KMS-11 (cell line): ENCODE data around the gene LCN1.
"Not testable (repeated sequence)": the region's sequence is repeated elsewhere in the genome, so short reads cannot be mapped to it uniquely, and the experiment has no call there.

ENCODE experiments used
- H2AFZ ChIP-seq: fragments of 200-600 bp; sonication (generic); 2 replicates; pipeline ENCODE4 v1.6.1; 2016; ENCODE audit warnings: antibody characterized with exemption, mixed run types, low read depth
- H3K27ac ChIP-seq: fragments of 200-600 bp; sonication (generic); 2 replicates; pipeline ENCODE4 v1.6.1; 2016; ENCODE audit warnings: mild to moderate bottlenecking, mixed run types
- H3K27me3 ChIP-seq: fragments of 200-600 bp; sonication (generic); 2 replicates; pipeline ENCODE4 v1.6.1; 2017; ENCODE audit warnings: mild to moderate bottlenecking, low read depth, mixed run types, moderate library complexity; ENCODE audit not compliant: insufficient read depth
- H3K36me3 ChIP-seq: fragments of 200-600 bp; sonication (generic); 2 replicates; pipeline ENCODE4 v1.6.1; 2017; ENCODE audit warnings: mild to moderate bottlenecking, mixed run types; ENCODE audit not compliant: insufficient read depth
- H3K4me1 ChIP-seq: fragments of 200-600 bp; sonication (generic); 2 replicates; pipeline ENCODE4 v1.6.1; 2016; ENCODE audit warnings: mild to moderate bottlenecking, low read depth, mixed run types; ENCODE audit not compliant: poor library complexity, severe bottlenecking
- H3K4me2 ChIP-seq: fragments of 200-600 bp; sonication (generic); 2 replicates; pipeline ENCODE4 v1.7.0; 2016; ENCODE audit warnings: mild to moderate bottlenecking, mixed run types
- H3K4me3 ChIP-seq: fragments of 200-600 bp; sonication (generic); IDR thresholded peaks from 2 replicates; pipeline ENCODE4 v1.6.1; 2017; ENCODE audit warnings: low read depth, low read length, mixed read lengths; ENCODE audit not compliant: insufficient read depth
- H3K79me2 ChIP-seq: fragments of 200-600 bp; sonication (generic); 2 replicates; pipeline ENCODE4 v1.6.1; 2016; ENCODE audit warnings: low read depth, mixed run types; ENCODE audit not compliant: insufficient read depth
- H3K9ac ChIP-seq: fragments of 200-600 bp; sonication (generic); 2 replicates; pipeline ENCODE4 v1.6.1; 2016; ENCODE audit warnings: mild to moderate bottlenecking, mixed run types
- H4K20me1 ChIP-seq: fragments of 200-600 bp; sonication (generic); 2 replicates; pipeline ENCODE4 v1.6.1; 2016; ENCODE audit warnings: mild to moderate bottlenecking, mixed run types; ENCODE audit not compliant: insufficient read depth
- TF ChIP-seq, protein P1 (sequence below): fragments of 200-600 bp; sonication (generic); conservative IDR thresholded peaks from 2 replicates; pipeline ENCODE4 v1.6.1; 2017; ENCODE audit warnings: low read depth, mild to moderate bottlenecking, antibody characterized with exemption, low read length, moderate library complexity, mixed read lengths

The LCN1 gene

DNA sequence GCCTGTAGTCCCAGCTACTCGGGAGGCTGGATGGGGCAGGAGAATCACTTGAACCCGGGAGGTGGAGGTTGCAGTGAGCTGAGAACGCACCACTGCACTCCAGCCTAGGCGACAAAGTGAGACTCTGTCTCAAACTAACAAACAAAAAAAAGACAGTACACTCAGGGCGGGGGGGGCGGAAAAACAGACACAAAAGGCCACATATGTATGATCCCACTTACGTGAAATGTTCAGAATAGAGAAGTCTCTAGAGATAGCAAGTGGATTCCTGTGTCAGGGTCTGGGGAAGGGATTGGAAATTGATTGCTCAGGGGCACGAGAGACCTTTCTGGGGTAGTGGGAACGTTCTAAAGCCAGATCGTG lies 9.0 kb upstream of the LCN1 start:
- H3K27me3 ChIP-seq: peaks cover 67% of the 10 kb centered on the region
- H3K9ac ChIP-seq: no peak overlapping the region
- TF ChIP-seq, protein P1, sequence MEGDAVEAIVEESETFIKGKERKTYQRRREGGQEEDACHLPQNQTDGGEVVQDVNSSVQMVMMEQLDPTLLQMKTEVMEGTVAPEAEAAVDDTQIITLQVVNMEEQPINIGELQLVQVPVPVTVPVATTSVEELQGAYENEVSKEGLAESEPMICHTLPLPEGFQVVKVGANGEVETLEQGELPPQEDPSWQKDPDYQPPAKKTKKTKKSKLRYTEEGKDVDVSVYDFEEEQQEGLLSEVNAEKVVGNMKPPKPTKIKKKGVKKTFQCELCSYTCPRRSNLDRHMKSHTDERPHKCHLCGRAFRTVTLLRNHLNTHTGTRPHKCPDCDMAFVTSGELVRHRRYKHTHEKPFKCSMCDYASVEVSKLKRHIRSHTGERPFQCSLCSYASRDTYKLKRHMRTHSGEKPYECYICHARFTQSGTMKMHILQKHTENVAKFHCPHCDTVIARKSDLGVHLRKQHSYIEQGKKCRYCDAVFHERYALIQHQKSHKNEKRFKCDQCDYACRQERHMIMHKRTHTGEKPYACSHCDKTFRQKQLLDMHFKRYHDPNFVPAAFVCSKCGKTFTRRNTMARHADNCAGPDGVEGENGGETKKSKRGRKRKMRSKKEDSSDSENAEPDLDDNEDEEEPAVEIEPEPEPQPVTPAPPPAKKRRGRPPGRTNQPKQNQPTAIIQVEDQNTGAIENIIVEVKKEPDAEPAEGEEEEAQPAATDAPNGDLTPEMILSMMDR: no peak
- H3K36me3 ChIP-seq: no peaks in the 10 kb centered on the region
- no peaks in the 10 kb centered on the region for H3K79me2 ChIP-seq
- no peak overlapping the region for H3K4me3 ChIP-seq
- H3K4me2 ChIP-seq: no peak overlapping the region
- H3K27ac ChIP-seq: no peak overlapping the region
- H4K20me1 ChIP-seq: no peaks in the 10 kb centered on the region
- no peaks in the 10 kb centered on the region for H3K4me1 ChIP-seq
- H2AFZ ChIP-seq: no peak overlapping the region

DNA sequence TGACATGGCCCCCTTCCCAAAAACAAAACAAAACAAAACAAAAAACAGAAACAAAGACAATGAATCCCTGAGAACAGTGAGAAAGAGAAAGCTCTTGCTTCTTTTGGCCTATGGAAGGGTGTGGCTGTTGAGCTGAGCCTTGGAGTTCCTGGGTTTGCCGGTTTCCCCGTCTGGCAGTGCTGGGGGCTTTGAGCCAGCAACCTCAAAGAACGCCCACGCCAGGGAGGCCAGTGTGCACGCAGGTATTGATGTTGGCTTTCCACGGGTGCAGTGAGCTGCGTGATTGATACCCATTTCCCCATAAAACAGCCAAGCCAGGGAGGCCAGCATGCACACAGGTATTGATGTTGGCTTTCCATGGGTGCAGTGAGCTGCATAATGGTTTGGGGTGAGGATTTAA lies 8.3 kb upstream of the LCN1 start:
- Histone ChIP-seq H3K27me3 (peaks cover 72% of the 10 kb centered on the region), H3K79me2 (no peaks in the 10 kb centered on the region), H3K36me3 (no peaks in the 10 kb centered on the region), H3K4me1 (no peaks in the 10 kb centered on the region), H4K20me1 (no peaks in the 10 kb centered on the region), H2AFZ (no peak overlapping the region), H3K4me2 (no peak overlapping the region), H3K27ac (no peak overlapping the region), H3K9ac (no peak overlapping the region), H3K4me3 (no peak overlapping the region)
- TF ChIP-seq, protein P1: no peak

DNA sequence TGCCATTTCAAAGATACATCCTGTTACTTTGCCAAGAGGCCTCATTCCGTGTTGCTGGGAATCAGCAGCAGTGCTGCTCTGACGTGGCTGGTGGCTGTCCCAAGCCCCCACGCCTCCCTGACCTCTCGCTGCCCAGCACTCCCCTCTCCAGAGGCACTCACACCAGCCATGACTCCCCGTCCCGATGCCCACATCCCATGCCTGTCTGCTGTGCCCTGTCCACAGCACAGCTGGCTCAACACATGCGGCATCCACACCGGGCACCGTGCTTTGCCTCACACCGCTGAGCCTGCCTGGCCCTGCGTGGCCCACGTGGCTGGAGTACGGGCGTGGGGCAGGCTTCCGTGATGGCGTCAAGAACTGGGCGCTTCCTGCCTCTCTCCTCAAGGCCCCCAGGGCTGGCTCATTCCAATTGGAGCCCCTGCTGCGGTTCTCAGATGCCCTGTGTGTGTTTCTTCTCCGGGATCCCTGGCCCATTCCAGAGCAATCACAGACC lies 7.8 kb upstream of the LCN1 start:
- H4K20me1 ChIP-seq: no peaks in the 10 kb centered on the region
- no peak overlapping the region for H3K4me2 ChIP-seq
- H2AFZ ChIP-seq: no peak overlapping the region
- TF ChIP-seq, protein P1: no peak
- no peak overlapping the region for H3K9ac ChIP-seq
- H3K4me1 ChIP-seq: no peaks in the 10 kb centered on the region
- H3K79me2 ChIP-seq: no peaks in the 10 kb centered on the region
- H3K36me3 ChIP-seq: no peaks in the 10 kb centered on the region
- no peak overlapping the region for H3K27ac ChIP-seq
- H3K27me3 ChIP-seq: peaks cover 77% of the 10 kb centered on the region
- H3K4me3 ChIP-seq: no peak overlapping the region

DNA sequence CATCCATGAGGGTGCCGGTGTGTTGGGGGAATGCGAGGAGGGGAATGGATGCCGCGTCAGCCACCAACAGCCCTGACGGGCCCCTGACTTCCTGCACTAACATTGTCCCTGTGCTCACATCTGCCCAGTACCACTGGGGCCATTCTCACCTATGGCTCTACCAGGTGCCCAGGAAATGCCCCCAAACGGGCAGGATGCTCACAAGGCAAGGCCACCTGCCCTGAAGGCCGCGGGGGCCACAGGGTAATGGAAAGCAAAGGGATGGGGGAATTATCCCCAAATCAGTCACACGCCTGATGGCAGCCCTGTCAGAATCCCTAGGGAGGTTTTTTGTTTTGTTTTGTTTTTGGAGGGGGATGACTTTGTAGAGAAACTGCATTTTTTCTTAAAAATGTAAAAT lies 7.3 kb upstream of the LCN1 start:
- H3K4me2 ChIP-seq, H3K4me1 ChIP-seq, H4K20me1 ChIP-seq, H3K36me3 ChIP-seq, H3K9ac ChIP-seq, H2AFZ ChIP-seq, H3K27ac ChIP-seq, H3K4me3 ChIP-seq, H3K79me2 ChIP-seq: not testable (repeated sequence)
- H3K27me3 ChIP-seq: peaks cover 78% of the 10 kb centered on the region

DNA sequence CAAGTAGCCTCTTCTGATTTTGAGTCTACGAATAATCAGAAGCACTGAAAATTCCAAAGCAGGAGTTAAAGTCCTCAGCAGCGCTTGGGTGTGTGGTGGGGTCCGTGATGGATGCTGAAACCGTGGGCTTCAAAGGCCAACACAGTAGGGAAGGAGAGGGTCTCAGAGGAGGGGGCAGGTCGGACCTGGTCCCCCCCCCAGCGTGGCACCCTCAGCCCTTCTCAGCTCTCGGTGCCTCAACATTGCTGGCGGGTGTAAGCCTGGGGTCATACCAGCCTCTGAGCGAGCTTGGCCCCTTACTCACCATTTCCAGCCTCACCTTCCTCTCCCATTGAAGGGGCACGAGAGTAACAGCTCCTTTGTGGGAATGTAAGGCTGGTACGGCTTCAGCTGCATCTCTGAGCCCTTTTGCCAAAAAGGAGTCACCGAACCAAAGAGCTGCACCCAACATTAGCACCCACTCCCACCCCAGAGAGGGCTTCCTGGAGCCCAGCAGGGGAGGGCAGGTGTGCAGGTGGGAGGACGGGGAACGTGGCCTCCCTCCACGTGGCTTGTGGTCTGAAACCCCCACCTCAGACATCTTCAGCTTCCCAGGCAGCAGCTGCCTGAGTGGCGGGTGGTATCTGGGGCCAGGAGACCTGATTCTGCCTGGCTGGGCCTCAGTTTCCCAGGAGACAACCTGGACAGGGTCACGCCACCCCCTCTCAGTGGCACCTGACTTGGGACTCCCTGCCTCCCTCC lies 6.7 kb upstream of the LCN1 start:
- no peak overlapping the region for H3K4me2 ChIP-seq
- no peaks in the 10 kb centered on the region for H3K4me1 ChIP-seq
- peaks cover 80% of the 10 kb centered on the region for H3K27me3 ChIP-seq
- H3K79me2 ChIP-seq: no peaks in the 10 kb centered on the region
- H4K20me1 ChIP-seq: no peaks in the 10 kb centered on the region
- H3K36me3 ChIP-seq: no peaks in the 10 kb centered on the region
- H3K27ac ChIP-seq: no peak overlapping the region
- H3K9ac ChIP-seq: no peak overlapping the region
- TF ChIP-seq, protein P1: no peak
- no peak overlapping the region for H3K4me3 ChIP-seq
- H2AFZ ChIP-seq: no peak overlapping the region
